Smooth muscle cell (in vitro differentiated cells): ENCODE measurements around the gene ZNF775. TPM values are rescaled to one million over a fixed set of nuclear protein-coding genes. Genes with fewer than 3 reads are reported as not detected.

Experiments
- DNase-seq: peaks from one replicate; lab custom pipeline; 2025; ENCODE audit not compliant: unreplicated experiment; lab: John Stamatoyannopoulos, UW
- H2AFZ ChIP-seq: fragments of 200-600 bp; sonication (generic); 2 replicates; pipeline ENCODE4 v1.6.0; 2016; ENCODE audit warnings: antibody characterized with exemption, low read depth, mild to moderate bottlenecking
- H3F3A ChIP-seq: fragments of 200-600 bp; sonication (generic); 2 replicates; pipeline ENCODE4 v1.6.0; 2017; ENCODE audit warnings: antibody characterized with exemption, low read depth
- H3K27ac ChIP-seq: fragments of 200-600 bp; sonication (generic); 2 replicates; pipeline ENCODE4 v1.5.1; 2016; ENCODE audit warnings: low read depth, mild to moderate bottlenecking
- H3K27me3 ChIP-seq: fragments of 200-600 bp; sonication (generic); 2 replicates; pipeline ENCODE4 v1.6.1; 2016; ENCODE audit warnings: low read depth, mild to moderate bottlenecking
- H3K36me3 ChIP-seq: fragments of 200-600 bp; sonication (generic); 2 replicates; pipeline ENCODE4 v1.5.1; 2016; ENCODE audit warnings: low read depth
- H3K4me1 ChIP-seq: fragments of 200-600 bp; sonication (generic); 2 replicates; pipeline ENCODE4 v1.5.1; 2016; ENCODE audit warnings: low read depth
- H3K4me2 ChIP-seq: fragments of 200-600 bp; sonication (generic); 2 replicates; pipeline ENCODE4 v1.6.0; 2016; ENCODE audit warnings: mild to moderate bottlenecking
- H3K4me3 ChIP-seq: fragments of 200-600 bp; sonication (generic); 2 replicates; pipeline ENCODE4 v1.5.1; 2016; ENCODE audit warnings: mild to moderate bottlenecking
- H3K79me2 ChIP-seq: fragments of 200-600 bp; sonication (generic); 2 replicates; pipeline ENCODE4 v1.6.0; 2016; ENCODE audit warnings: low read depth, mild to moderate bottlenecking
- H3K9ac ChIP-seq: fragments of 200-600 bp; sonication (generic); 2 replicates; pipeline ENCODE4 v1.6.0; 2016; ENCODE audit warnings: low read depth
- H3K9me3 ChIP-seq: fragments of 200-600 bp; sonication (generic); replicated peaks from 2 replicates; pipeline ENCODE4 v1.5.1; 2016; ENCODE audit warnings: low read depth
- H4K20me1 ChIP-seq: fragments of 200-600 bp; sonication (generic); 2 replicates; pipeline ENCODE4 v1.6.0; 2016; ENCODE audit warnings: low read depth
- WGBS: methylation state at CpG from one replicate; pipeline ENCODE4 v1.1.7; 2016; ENCODE audit warnings: low lambda C conversion rate; 5-methylcytosine and 5-hydroxymethylcytosine counted together
- polyA plus RNA-seq: library from polyadenylated mRNA; unstranded; fragments of >200 nt; fragmentation: Nextera tagmentation; extraction: Ambion mirVana; gene quantifications from 2 replicates; pipeline ENCODE4 v1.2.1, GENCODE V29; 2016
- total RNA-seq: library from RNA; depleted of rRNA; stranded (reverse); fragments of >200 nt; gene quantifications from 2 replicates; pipeline ENCODE4 v1.2.3, GENCODE V29; 2014
- TF ChIP-seq, protein P1 (sequence below): fragments of 200-600 bp; sonication (generic); IDR thresholded peaks from 2 replicates; pipeline ENCODE4 v1.5.1; 2017; ENCODE audit warnings: borderline replicate concordance, mild to moderate bottlenecking, antibody characterized with exemption; ENCODE audit not compliant: insufficient read depth, poor library complexity, severe bottlenecking

ZNF775 gene
- total RNA-seq, result 4.7 and 5.9 TPM in 2 replicates
- polyA plus RNA-seq, result 16.8 and 23.8 TPM in 2 replicates

DNA sequence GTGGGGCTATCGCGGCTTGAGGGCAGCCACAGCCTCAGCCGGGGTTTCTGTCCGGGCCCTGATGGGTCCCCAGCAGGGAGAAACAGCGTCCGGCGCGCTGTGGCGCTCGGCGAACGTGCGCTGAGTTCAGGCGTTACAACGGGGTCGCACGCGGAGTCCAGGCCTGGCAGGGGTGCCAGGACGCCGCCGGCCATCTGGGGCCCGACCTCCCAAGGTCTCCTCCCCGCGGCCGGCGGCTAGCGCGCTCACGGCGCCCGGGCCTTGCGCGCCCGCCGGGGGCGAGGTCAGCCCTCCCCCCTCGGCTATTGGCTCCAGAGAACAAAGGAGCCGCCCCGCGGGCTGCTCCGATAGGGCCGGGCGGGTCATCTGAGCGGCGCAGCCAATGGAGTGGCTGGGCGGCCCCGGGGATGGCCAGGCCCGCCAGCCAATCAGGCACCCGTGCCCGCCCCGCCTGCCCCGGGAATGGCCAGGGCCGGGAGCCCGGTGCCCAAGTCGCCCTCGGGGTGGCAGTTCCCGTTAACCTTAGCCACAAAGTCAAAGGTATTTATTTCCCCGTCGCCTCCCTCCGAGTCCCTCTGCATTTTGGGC, at the start of gene ZNF775:
Gene ZNF775, plus strand, starts transcription at position 478 of the 588 bp plus-strand sequence. CDS start 9,141 bp downstream, outside the sequence.
- peak within 1 kb of the TSS; percentile 26 for H3K27ac ChIP-seq
- peak within 1 kb of the TSS; percentile 96 for H3K4me3 ChIP-seq
- H3K9ac ChIP-seq, result peak within 1 kb of the TSS; percentile 82
- no peaks in the 10 kb centered on the region for H3K9me3 ChIP-seq
- peak; percentile 74 for DNase-seq
- H3K4me1 ChIP-seq, result peaks cover 45% of the 10 kb centered on the region
- H4K20me1 ChIP-seq, result peaks cover 32% of the 10 kb centered on the region
- TF ChIP-seq, protein P1, sequence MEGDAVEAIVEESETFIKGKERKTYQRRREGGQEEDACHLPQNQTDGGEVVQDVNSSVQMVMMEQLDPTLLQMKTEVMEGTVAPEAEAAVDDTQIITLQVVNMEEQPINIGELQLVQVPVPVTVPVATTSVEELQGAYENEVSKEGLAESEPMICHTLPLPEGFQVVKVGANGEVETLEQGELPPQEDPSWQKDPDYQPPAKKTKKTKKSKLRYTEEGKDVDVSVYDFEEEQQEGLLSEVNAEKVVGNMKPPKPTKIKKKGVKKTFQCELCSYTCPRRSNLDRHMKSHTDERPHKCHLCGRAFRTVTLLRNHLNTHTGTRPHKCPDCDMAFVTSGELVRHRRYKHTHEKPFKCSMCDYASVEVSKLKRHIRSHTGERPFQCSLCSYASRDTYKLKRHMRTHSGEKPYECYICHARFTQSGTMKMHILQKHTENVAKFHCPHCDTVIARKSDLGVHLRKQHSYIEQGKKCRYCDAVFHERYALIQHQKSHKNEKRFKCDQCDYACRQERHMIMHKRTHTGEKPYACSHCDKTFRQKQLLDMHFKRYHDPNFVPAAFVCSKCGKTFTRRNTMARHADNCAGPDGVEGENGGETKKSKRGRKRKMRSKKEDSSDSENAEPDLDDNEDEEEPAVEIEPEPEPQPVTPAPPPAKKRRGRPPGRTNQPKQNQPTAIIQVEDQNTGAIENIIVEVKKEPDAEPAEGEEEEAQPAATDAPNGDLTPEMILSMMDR, result no peak
- no peaks in the 10 kb centered on the region for H3K36me3 ChIP-seq
- no peaks in the 10 kb centered on the region for H3K27me3 ChIP-seq
- WGBS, result 2% methylated on average over 34 of the region's 60 CpGs
- H2AFZ ChIP-seq, result peak within 1 kb of the TSS; percentile 85
- peaks cover 23% of the 10 kb centered on the region for H3F3A ChIP-seq
- H3K79me2 ChIP-seq, result peaks cover 39% of the 10 kb centered on the region
- peak within 1 kb of the TSS; percentile 83 for H3K4me2 ChIP-seq

DNA sequence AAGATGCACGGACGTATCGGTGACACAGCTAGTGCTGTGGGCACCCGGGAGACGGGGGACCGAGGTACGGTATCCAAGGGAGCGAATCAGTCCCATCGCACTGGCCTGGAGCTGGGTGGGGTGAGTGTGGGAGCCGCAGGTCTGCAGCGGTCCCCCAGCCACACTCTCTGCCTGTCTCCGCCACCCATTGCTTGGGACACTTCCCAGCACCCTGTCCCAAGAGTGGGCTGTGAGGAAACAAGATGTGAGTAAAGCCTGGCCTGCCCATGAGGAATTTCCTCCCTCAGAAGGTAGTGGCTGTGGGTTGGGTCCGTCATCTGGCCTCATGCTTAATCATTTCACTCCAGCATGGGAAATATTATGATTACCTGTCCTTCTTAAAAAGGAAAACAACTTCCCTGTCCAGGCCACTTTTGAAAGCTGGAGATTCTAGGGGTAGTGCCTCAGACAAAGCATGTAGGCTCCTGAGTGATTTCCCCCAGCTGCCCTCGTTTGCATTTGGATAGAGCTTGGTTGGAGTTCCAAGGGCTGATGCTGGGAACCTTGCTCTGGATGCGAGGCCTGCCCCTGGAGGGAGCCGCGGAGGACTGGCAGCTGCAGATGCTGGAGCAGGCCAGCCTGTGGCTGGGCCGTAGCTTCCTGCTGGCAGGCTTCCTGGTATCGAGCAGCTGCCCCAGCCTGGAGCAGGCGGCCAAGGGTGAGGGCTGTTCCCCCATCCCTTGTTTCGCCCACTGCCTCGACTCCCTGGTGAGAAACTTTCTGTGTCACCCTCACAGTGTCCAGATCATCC, 49.6 kb upstream of the ZNF775 start:
- H4K20me1 ChIP-seq, result no peaks in the 10 kb centered on the region
- H3K36me3 ChIP-seq, result no peaks in the 10 kb centered on the region
- no peaks in the 10 kb centered on the region for H3K79me2 ChIP-seq
- H3K4me3 ChIP-seq, result no peak overlapping the region
- DNase-seq, result no peak
- TF ChIP-seq, protein P1, result no peak
- H3K9me3 ChIP-seq, result no peaks in the 10 kb centered on the region
- H3K9ac ChIP-seq, result no peak overlapping the region
- H3K4me2 ChIP-seq, result no peak overlapping the region
- no peak overlapping the region for H3K27ac ChIP-seq
- H3K27me3 ChIP-seq, result no peaks in the 10 kb centered on the region
- no peaks in the 10 kb centered on the region for H3F3A ChIP-seq
- H3K4me1 ChIP-seq, result peaks cover 5% of the 10 kb centered on the region
- H2AFZ ChIP-seq, result no peak overlapping the region
- 87% methylated on average over 22 of the region's 22 CpGs for WGBS

DNA sequence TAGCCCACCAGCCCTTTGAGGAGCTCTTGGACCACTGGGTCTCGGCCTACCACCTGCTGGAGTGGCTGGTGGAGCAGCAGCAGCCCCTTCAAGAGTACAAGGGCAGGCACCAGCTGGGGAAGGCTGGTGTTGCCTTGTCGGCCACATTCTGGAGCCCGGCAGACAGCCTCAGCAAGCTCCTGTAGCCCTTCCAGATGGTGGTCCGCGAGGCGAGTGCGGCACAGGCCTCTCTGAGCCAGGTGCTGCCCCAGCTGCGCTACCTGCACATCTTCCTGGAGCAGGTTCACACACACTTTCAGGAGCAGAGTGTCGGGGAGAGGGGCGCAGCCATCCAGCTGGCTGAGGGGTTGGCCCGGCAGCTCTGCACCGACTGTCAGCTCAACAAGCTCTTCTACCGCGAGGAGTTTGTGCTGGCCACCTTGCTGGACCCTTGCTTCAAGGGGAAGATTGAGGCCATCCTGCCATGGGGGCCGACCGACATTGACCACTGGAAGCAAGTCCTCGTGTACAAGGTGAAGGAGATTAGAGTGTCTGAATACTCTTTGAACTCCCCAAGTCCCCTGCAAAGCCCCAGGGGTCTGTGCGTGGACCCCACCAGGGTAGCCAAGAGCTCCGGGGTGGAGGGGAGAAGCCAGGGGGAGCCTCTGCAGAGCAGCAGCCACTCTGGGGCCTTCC, 48.8 kb upstream of the ZNF775 start:
- TF ChIP-seq, protein P1, result no peak
- Histone ChIP-seq H3K4me1 (peaks cover 3% of the 10 kb centered on the region), H4K20me1 (no peaks in the 10 kb centered on the region), H3K4me3 (no peak overlapping the region), H3K9ac (no peak overlapping the region), H3K79me2 (no peaks in the 10 kb centered on the region), H3K9me3 (no peaks in the 10 kb centered on the region), H3K27ac (no peak overlapping the region), H3F3A (no peaks in the 10 kb centered on the region), H3K27me3 (no peaks in the 10 kb centered on the region), H2AFZ (no peak overlapping the region), H3K36me3 (no peaks in the 10 kb centered on the region), H3K4me2 (no peak overlapping the region)
- DNase-seq, result no peak
- 97% methylated on average over 19 of the region's 19 CpGs for WGBS
